Epithelial cell of proximal tubule (primary cell): ENCODE measurements around the gene SUSD5. TPM values are rescaled to one million over a fixed set of nuclear protein-coding genes. Genes with fewer than 3 reads are reported as not detected.

ENCODE experiments used
- DNase-seq: peaks from one replicate; pipeline ENCODE4 v3.0.0-alpha.2; 2011; ENCODE audit warnings: low read depth
- H3K4me3 ChIP-seq: 2 replicates; pipeline ENCODE4 v1.5.1; 2011; ENCODE audit warnings: low read depth, mild to moderate bottlenecking, low read length
- total RNA-seq: library from RNA; depleted of rRNA; stranded (reverse); fragments of >200 nt; gene quantifications from 2 replicates; pipeline ENCODE4 v1.2.3, GENCODE V29; 2015
- TF ChIP-seq, protein P1 (sequence below): conservative IDR thresholded peaks from 2 replicates; pipeline ENCODE4 v1.5.1; 2012; ENCODE audit warnings: low read depth, mild to moderate bottlenecking, low read length

SUSD5 gene
- total RNA-seq, 1 donor from 2014 or later: 0.92 TPM

DNA sequence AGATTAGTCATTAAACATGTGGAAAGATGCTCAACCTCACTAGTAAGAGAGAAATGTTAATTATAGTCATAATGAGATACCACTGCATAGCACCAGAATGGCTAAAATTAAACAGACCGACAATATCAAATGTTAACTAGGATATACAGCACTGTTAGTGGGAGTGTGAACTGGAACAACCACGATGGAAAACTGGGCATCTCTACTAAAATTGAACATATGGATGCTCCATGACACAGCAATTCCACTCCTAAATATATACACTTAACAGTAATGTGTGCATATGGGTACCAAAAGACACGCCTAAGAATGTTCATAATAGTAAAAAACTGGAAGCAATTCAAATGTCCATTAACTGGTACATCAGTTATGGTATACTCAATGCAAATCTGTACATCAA is 63.3 kb downstream of the SUSD5 start:
- no peak overlapping the region for H3K4me3 ChIP-seq
- TF ChIP-seq, protein P1, sequence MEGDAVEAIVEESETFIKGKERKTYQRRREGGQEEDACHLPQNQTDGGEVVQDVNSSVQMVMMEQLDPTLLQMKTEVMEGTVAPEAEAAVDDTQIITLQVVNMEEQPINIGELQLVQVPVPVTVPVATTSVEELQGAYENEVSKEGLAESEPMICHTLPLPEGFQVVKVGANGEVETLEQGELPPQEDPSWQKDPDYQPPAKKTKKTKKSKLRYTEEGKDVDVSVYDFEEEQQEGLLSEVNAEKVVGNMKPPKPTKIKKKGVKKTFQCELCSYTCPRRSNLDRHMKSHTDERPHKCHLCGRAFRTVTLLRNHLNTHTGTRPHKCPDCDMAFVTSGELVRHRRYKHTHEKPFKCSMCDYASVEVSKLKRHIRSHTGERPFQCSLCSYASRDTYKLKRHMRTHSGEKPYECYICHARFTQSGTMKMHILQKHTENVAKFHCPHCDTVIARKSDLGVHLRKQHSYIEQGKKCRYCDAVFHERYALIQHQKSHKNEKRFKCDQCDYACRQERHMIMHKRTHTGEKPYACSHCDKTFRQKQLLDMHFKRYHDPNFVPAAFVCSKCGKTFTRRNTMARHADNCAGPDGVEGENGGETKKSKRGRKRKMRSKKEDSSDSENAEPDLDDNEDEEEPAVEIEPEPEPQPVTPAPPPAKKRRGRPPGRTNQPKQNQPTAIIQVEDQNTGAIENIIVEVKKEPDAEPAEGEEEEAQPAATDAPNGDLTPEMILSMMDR: no peak
- DNase-seq: no peak

DNA sequence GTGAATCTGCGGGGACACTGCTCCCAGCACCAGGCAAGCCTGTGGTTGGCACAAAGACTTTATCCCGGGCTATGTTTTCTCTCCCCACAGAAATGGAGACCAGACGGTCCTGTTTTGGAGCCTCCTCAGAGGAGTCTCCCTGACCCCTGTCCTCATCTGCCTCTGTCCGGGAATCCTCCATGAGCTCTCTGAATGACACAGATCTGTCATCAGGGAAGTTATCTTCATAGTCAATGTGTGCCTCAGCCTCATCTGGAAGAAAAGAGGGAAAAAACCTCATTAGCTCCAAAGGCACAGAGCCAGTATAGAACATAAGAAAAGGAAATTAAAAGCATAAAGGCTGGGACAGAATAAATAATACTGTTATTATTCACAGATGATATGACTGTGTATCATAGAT is 64.8 kb downstream of the SUSD5 start:
- DNase-seq: no peak
- TF ChIP-seq, protein P1: no peak
- no peak overlapping the region for H3K4me3 ChIP-seq

DNA sequence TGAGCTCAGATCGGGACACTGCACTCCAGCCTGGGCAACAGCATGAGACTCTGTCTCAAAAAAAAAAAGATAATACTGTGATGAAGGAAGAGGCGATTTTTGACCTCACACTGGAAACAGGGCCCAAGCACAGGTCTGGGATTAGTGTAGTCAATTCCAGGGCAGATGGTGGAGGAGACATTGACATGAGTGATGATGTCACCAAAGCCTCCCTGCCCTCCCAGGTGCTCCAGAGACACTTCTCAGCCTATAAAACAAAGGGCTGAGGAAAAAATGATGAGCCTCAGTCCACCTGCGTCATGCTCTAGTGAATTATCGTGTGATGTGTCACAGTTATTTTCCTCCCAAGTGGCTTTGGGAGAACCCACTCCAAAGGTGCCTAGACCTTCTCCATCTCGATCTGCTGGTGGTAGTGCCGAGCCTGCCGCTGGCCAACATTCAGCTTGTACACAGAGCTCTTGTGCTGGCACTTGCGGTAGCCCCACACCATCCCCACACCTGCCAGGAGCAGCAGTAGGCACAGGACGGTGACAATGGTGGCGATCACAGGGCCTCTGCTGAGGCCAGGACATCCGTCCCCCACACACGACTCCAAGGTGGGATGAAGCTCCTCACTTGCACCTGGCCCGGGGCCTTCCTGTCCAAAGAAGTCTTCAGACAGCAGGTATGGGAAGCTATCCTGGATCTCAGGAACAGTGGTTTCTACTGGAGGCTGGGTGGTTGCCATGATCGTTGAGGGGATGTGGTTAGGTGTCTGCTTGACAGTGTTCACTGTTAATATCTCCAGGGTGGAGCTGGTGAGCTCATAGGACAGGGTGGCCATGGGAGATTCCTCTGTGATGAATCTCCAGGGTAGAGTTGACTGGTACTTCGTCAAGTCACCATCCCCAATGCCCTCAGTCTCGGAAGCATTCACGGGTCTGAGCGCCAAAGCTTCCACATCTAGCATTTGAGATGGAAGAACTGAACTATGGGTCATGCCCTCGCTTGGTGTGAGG is 65.9 kb downstream of the SUSD5 start:
- TF ChIP-seq, protein P1: no peak
- DNase-seq: no peak
- no peak overlapping the region for H3K4me3 ChIP-seq

DNA sequence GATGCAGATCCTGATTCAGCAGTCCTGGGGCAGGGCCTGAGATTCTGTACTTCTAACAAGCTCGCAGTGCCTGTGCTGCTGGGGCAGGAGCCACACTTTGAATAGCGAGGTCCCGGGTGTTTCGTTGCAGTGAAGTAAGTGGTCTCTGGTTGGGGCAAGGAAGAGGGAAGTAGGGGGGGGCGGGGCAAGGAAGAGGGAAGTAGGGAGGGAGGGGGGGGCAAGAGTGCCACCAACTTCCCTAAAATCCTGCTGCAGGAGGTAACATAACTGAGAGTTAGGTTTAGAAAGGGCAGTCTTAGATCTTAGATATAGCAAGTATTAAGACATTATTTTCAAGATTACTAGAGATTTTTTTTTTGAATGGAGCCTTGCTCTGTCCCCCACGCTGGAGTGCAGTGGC is 69.3 kb downstream of the SUSD5 start:
- H3K4me3 ChIP-seq: no peak overlapping the region
- TF ChIP-seq, protein P1: no peak

DNA sequence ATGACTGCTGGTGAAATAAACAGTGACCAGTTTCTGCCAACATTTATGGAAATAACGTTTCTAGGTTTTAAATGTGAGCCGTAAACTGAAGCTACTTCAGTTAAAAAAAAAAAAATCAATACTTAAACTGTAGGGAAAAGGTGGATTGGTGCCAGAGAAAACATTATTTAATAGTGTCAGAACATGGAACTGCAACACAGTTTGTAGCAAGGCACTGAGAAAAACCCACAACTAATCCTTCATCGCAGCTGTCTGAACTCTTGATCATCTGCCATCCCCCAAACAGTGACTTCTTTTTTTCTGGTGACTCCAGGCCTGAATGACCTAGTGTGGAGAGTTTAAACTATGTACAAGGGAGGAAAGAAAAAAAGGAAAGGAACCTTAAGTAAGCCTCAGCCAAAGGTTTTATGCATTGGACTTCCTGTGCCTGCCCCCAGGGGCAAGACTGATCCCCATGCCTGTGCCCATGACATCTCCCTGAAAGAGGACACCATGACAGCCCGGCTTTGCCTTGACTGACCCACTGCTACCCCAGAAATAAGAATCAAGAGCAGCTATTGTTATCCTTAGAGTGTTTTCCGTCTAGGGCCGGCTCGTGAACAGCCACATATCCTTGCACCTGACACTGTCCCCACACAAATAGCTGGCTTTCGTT is 71.7 kb downstream of the SUSD5 start:
- no peak for DNase-seq
- TF ChIP-seq, protein P1: no peak
- no peak overlapping the region for H3K4me3 ChIP-seq

More for the DNA sequence above, 69.3 kb downstream of the SUSD5 start:
- DNase-seq: no peak

DNA sequence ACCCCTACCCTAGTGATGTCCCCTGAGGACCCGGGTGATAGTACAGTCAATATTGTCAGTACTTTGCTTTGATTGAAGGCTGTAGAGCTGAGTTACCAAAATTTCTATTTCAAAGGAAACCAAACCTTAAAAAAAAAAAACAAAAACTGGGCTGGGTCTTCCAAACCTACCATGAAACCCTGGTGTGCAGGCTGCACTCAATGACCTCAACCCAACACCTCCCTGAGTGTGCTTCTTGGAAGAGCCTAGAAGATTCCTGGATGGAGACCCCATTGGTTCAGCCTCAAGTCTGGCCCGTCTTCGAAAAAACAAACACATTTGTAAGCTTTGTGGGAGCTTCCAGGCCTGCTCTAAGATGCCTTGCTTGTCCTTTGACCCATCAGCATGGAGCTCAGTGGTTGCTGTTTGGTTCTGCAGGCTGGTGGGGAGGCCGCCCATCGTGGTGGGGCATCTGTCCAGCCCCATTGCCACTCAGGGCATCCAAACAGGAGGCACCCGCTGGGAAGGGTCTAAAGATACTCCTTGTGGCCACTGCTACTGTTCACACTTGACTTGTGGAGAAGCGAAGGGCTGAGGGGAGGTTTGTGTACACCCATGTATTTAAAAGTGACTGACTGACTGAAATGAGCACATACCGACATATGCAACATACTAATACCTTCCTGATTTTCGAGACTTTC is 72.6 kb downstream of the SUSD5 start:
- TF ChIP-seq, protein P1: no peak
- DNase-seq: no peak
- no peak overlapping the region for H3K4me3 ChIP-seq
